Stimulated activated CD8-positive, alpha-beta memory T cell treated with anti-CD3 and anti-CD28 coated beads, Interleukin-15, amount 100 ng/mL, for 24 hours (primary cell): ENCODE results near the gene RASGRP4.

Experiments
- DNase-seq: peaks from one replicate; pipeline ENCODE4 v3.0.0-alpha.2; 2020; ENCODE audit warnings: low read depth

Gene RASGRP4

GRCh38 chr19:38389101-38389925 lies 36.7 kb downstream of the RASGRP4 start:
- no peak for DNase-seq

- no peak for DNase-seq
Observed at GRCh38 chr19:38388349-38389100, 37.5 kb downstream of the RASGRP4 start, which contains the start of gene SPRED3. Gene SPRED3, plus strand, starts transcription at chr19:38388697. Its CDS starts 1,606 bp downstream, at chr19:38390303.

GRCh38 chr19:38387550-38388348 lies 38.3 kb downstream of the RASGRP4 start, which contains the start of gene GGN:
Gene GGN, minus strand, starts transcription at chr19:38388034. Its CDS starts 773 bp downstream, at chr19:38387261.
- peak; percentile 53 for DNase-seq

GRCh38 chr19:38386971-38387549 lies 39.0 kb downstream of the RASGRP4 start:
- DNase-seq = no peak

GRCh38 chr19:38386300-38386970 lies 39.6 kb downstream of the RASGRP4 start:
- no peak for DNase-seq

- no peak for DNase-seq
Observed at GRCh38 chr19:38385804-38386257, 40.2 kb downstream of the RASGRP4 start.

GRCh38 chr19:38385057-38385803 lies 40.8 kb downstream of the RASGRP4 start:
- DNase-seq = no peak

- no peak for DNase-seq
Observed at GRCh38 chr19:38384209-38385027, 41.6 kb downstream of the RASGRP4 start.

GRCh38 chr19:38383743-38384142 lies 42.3 kb downstream of the RASGRP4 start:
- no peak for DNase-seq

- no peak for DNase-seq
Observed at GRCh38 chr19:38383184-38383583, 42.8 kb downstream of the RASGRP4 start.

GRCh38 chr19:38381138-38381537 lies 44.9 kb downstream of the RASGRP4 start:
- DNase-seq = no peak

- DNase-seq = no peak
Observed at GRCh38 chr19:38378866-38379265, 47.2 kb downstream of the RASGRP4 start.

GRCh38 chr19:38377052-38377451 lies 49.0 kb downstream of the RASGRP4 start:
- no peak for DNase-seq

- DNase-seq = no peak
Observed at GRCh38 chr19:38376576-38376975, 49.4 kb downstream of the RASGRP4 start.

- DNase-seq = no peak
Observed at GRCh38 chr19:38375748-38376147, 50.3 kb downstream of the RASGRP4 start.

GRCh38 chr19:38375098-38375493 lies 50.9 kb downstream of the RASGRP4 start:
- DNase-seq = no peak

GRCh38 chr19:38374332-38375097 lies 51.5 kb downstream of the RASGRP4 start, which contains the start of gene PSMD8:
Gene PSMD8, plus strand, starts transcription at chr19:38374571. Its CDS starts 31 bp downstream, at chr19:38374602.
- DNase-seq = peak; percentile 94

- no peak for DNase-seq
Observed at GRCh38 chr19:38373907-38374331, 52.1 kb downstream of the RASGRP4 start.

GRCh38 chr19:38371081-38371480 lies 54.9 kb downstream of the RASGRP4 start:
- DNase-seq = no peak
